Measurements from ENCODE around the gene ATP6V0A1.
"Not testable (repeated sequence)": the region's sequence is repeated elsewhere in the genome, so short reads cannot be mapped to it uniquely, and the experiment has no call there.

Gene ATP6V0A1

GRCh38 chr17:42520540-42520951 is 61.9 kb downstream of the ATP6V0A1 start:
- no peak for DNase-seq

- DNase-seq = no peak
These were observed 62.4 kb downstream of the ATP6V0A1 start for GRCh38 chr17:42521036-42521435.

- DNase-seq = no peak
These were observed 63.1 kb downstream of the ATP6V0A1 start for GRCh38 chr17:42521666-42522262.

GRCh38 chr17:42522263-42522790 is 63.6 kb downstream of the ATP6V0A1 start:
- DNase-seq = no peak

GRCh38 chr17:42522798-42523278 is 64.2 kb downstream of the ATP6V0A1 start:
- DNase-seq = no peak

- no peak for DNase-seq
These were observed 66.5 kb downstream of the ATP6V0A1 start for GRCh38 chr17:42525221-42525620.

GRCh38 chr17:42526031-42526444 is 67.4 kb downstream of the ATP6V0A1 start:
- DNase-seq = no peak

GRCh38 chr17:42527932-42528331 is 69.3 kb downstream of the ATP6V0A1 start:
- no peak for DNase-seq

- no peak for DNase-seq
These were observed 70.4 kb downstream of the ATP6V0A1 start for GRCh38 chr17:42529061-42529460.

GRCh38 chr17:42530952-42531454 is 72.3 kb downstream of the ATP6V0A1 start:
- no peak for DNase-seq

- DNase-seq = no peak
These were observed 73.0 kb downstream of the ATP6V0A1 start for GRCh38 chr17:42531455-42532354.

- no peak for DNase-seq
These were observed 76.7 kb downstream of the ATP6V0A1 start for GRCh38 chr17:42535155-42536047.

GRCh38 chr17:42536048-42536371 is 77.3 kb downstream of the ATP6V0A1 start, which contains the start of gene NAGLU:
TSS of gene NAGLU (plus strand) at chr17:42536241. CDS start at chr17:42536273, 32 bp downstream.
- DNase-seq = peak; percentile 89 to 95

- peak in 1 of 2 experiments; percentile 71 for DNase-seq
These were observed 77.9 kb downstream of the ATP6V0A1 start for GRCh38 chr17:42536372-42537155.

GRCh38 chr17:42537156-42537805 is 78.6 kb downstream of the ATP6V0A1 start:
- DNase-seq = no peak

GRCh38 chr17:42537826-42538451 is 79.3 kb downstream of the ATP6V0A1 start:
- no peak for DNase-seq

GRCh38 chr17:42538482-42538881 is 79.8 kb downstream of the ATP6V0A1 start:
- DNase-seq = no peak

- DNase-seq = not testable (repeated sequence)
These were observed 81.9 kb downstream of the ATP6V0A1 start for GRCh38 chr17:42540558-42540957.

GRCh38 chr17:42541041-42541833 is 82.6 kb downstream of the ATP6V0A1 start:
- DNase-seq = no peak
